OCI-LY3 (cell line): ENCODE results near the gene MAD1L1.

Experiments used
- EZH2phosphoT487 ChIP-seq: fragments of 200-600 bp; shearing (Covaris generic); IDR thresholded peaks from 2 replicates; pipeline ENCODE4 v1.6.1; 2018; ENCODE audit warnings: antibody characterized with exemption, mixed run types, low read depth
- TF ChIP-seq, protein P1 (sequence below): fragments of 200-600, 300-600 bp; sonication (generic); IDR thresholded peaks from 2 replicates; pipeline ENCODE4 v1.5.1; 2014; ENCODE audit warnings: antibody characterized with exemption, low read length, low read depth

DNA sequence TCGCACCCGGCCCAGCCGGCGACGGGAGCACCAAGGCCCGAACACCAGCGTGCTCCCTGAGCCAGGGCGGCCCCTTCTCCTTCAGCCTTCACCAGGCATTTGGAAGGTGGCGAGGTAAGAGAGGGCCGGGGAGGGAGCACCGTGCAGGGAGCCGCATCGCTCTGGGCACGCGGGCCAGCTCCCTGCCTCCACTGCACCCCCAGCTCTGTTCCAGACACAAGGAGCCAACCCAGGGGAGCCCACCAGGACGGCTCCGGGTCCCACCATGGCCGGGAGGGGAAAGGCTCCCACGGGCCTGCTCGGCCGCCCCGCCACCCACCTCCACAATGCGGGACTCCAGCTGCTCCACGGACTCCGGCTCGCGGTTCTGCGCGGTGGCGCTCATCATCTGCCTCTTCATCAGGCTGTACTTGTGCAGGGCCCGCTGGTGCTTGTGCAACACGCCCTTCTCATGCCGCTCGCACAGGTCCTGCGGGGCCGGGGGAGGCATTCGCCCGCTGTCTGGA is 24.4 kb upstream of the MAD1L1 start:
- TF ChIP-seq, protein P1, sequence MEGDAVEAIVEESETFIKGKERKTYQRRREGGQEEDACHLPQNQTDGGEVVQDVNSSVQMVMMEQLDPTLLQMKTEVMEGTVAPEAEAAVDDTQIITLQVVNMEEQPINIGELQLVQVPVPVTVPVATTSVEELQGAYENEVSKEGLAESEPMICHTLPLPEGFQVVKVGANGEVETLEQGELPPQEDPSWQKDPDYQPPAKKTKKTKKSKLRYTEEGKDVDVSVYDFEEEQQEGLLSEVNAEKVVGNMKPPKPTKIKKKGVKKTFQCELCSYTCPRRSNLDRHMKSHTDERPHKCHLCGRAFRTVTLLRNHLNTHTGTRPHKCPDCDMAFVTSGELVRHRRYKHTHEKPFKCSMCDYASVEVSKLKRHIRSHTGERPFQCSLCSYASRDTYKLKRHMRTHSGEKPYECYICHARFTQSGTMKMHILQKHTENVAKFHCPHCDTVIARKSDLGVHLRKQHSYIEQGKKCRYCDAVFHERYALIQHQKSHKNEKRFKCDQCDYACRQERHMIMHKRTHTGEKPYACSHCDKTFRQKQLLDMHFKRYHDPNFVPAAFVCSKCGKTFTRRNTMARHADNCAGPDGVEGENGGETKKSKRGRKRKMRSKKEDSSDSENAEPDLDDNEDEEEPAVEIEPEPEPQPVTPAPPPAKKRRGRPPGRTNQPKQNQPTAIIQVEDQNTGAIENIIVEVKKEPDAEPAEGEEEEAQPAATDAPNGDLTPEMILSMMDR: no peak
- TF ChIP-seq EZH2phosphoT487: no peak
